Measurements from ENCODE around the gene NIPBL.

The NIPBL gene

DNA sequence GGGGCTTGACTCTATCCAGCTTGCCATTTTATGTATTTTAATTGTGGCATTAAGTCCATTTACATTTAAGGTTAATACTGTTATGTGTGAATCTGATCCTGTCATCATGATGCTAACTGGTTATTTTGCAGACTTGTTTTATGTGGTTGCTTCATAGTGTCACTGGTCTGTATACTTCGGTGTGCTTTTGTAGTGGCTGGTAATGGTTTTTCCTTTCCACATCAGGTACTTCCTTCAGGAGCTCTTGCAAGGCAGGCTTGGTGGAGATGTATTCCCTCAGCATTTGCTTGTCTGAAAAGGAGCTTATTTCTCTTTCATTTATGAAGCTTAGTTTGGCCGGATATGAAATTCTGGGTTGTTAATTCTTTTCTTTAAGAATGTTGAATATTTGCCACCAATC, 226.7 kb downstream of the NIPBL start:
- no peak for FAIRE-seq

DNA sequence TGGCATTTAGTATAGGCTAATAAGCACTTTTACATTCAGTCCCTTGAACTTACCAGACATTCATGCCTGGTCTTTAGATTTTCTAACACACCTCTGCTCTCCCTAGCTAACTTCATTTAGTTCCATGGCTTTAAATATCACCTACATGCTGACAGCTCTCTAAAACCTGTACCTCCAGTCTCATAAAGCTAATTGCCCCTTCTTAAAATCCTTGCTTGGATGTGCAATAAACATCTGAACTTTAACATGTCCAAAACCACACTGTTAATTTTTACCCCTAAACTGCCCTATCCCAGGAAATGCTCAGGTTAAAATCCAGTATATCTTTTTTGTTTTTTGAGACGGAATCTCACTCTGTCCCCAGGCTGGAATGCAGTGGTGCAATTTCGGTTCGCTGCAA, 232.8 kb downstream of the NIPBL start:
- FAIRE-seq = no peak

DNA sequence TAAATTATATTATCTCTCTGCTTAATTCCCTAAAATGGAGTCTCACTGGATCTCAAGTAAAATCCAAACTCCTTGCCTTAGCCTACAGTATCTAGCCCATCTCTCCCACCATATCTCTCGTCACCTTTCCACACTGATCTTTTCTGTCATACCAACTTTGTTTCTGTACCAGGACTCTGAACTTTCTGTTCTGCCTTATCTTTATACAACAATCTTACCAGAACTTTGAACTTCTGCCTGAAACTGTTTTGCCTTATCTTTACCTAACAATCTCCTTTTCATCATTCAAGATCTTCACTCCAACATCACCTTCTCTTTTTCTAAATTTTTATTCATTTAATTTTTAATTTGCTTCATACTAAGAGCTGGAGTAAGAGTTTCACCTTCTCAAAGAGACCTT, 233.6 kb downstream of the NIPBL start:
- no peak for FAIRE-seq

GRCh38 chr5:37111426-37112382, 235.1 kb downstream of the NIPBL start:
- FAIRE-seq = no peak

GRCh38 chr5:37112383-37112991, 235.9 kb downstream of the NIPBL start:
- FAIRE-seq = no peak

Data from A204.1 (cell line).